Effector memory CD8-positive, alpha-beta T cell (primary cell): ENCODE data around the gene SLC9A9.

Source experiments
- ATAC-seq: fragments of 150-1000 bp; cut with Tn5 transposase; replicated peaks from 2 replicates; pipeline ENCODE4 v1.10.0; 2021; ENCODE audit warnings: mild to moderate bottlenecking, moderate library complexity
- DNase-seq, 3 experiments: peaks; one replicate each; pipeline ENCODE4 v3.0.0; 2021
- H3K27ac Mint-ChIP-seq, 2 donors: one replicate each; pipeline ENCODE4 v1.8.0; 2022; ENCODE audit warnings: mild to moderate bottlenecking in 2 of 2, mixed read lengths in 2 of 2, moderate library complexity in 2 of 2
- H3K27me3 Mint-ChIP-seq, 2 donors: one replicate each; pipeline ENCODE4 v1.8.0; 2022; ENCODE audit warnings: mixed read lengths in 2 of 2
- H3K36me3 Mint-ChIP-seq: one replicate; pipeline ENCODE4 v1.8.0; 2022; ENCODE audit warnings: mild to moderate bottlenecking, moderate library complexity, mixed read lengths; ENCODE audit not compliant: insufficient read depth
- H3K4me1 Mint-ChIP-seq, 2 donors: one replicate each; pipeline ENCODE4 v1.8.0; 2022; ENCODE audit warnings: low read depth in 2 of 2, mixed read lengths in 2 of 2
- H3K4me3 Mint-ChIP-seq, 2 donors: one replicate each; pipeline ENCODE4 v1.8.0; 2022; ENCODE audit warnings: mild to moderate bottlenecking in 2 of 2, mixed read lengths in 2 of 2, moderate library complexity in 2 of 2
- H3K9me3 Mint-ChIP-seq, 2 donors: one replicate each; pipeline ENCODE4 v1.8.0; 2022; ENCODE audit warnings: mixed read lengths in 2 of 2

The SLC9A9 gene

GRCh38 chr3:143791386-143791785 lies 56.9 kb downstream of the SLC9A9 start:
- no peaks in the 10 kb centered on the region for H3K27me3 Mint-ChIP-seq
- H3K4me3 Mint-ChIP-seq = no peak overlapping the region
- H3K27ac Mint-ChIP-seq = no peak overlapping the region
- peaks cover 3% of the 10 kb centered on the region for H3K36me3 Mint-ChIP-seq
- H3K4me1 Mint-ChIP-seq = peaks cover 0 to 3% of the 10 kb centered on the region in 2 donors
- peaks cover 0 to 7% of the 10 kb centered on the region in 2 donors for H3K9me3 Mint-ChIP-seq
- no peak for DNase-seq
- ATAC-seq = no peak

- Mint-ChIP-seq H3K9me3 (no peaks in the 10 kb centered on the region), H3K4me3 (no peak overlapping the region), H3K27ac (peak overlapping the region in 1 of 2 donors; percentile 16), H3K36me3 (no peaks in the 10 kb centered on the region), H3K27me3 (no peaks in the 10 kb centered on the region), H3K4me1 (peaks cover 1 to 5% of the 10 kb centered on the region in 2 donors)
- DNase-seq (no peak), ATAC-seq (no peak)
Measured at GRCh38 chr3:143786219-143787191, 61.8 kb downstream of the SLC9A9 start.

GRCh38 chr3:143784446-143784845 lies 63.8 kb downstream of the SLC9A9 start:
- no peak overlapping the region for H3K27ac Mint-ChIP-seq
- no peaks in the 10 kb centered on the region for H3K9me3 Mint-ChIP-seq
- H3K36me3 Mint-ChIP-seq = no peaks in the 10 kb centered on the region
- no peak for ATAC-seq
- no peak for DNase-seq
- H3K4me1 Mint-ChIP-seq = peaks cover 1 to 5% of the 10 kb centered on the region in 2 donors
- H3K4me3 Mint-ChIP-seq = no peak overlapping the region
- H3K27me3 Mint-ChIP-seq = no peaks in the 10 kb centered on the region

DNA sequence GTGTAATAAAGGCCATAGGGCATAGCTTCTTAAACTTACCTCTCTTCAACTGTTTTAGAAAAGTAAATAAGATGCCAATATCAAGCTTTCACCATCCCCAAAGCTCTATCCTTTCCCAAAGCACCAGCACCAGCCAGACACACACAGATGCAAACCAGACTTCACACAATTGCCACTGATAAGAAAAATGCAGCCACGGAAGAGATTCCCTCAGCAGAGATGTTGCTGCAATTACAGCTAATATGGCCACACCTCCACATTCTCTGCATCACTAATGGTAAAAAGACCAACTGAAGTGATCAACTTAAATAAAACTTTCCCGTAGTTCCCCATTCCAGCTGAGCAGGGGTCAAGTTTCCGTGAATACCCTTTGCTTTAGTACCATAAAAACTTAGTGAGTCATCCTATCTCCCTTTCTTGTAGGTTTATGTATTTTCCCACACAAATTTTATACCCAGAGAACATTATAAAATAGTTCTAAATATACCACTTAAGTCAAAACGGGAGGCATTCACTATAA lies 64.4 kb downstream of the SLC9A9 start:
- H3K4me3 Mint-ChIP-seq = no peak overlapping the region
- no peaks in the 10 kb centered on the region for H3K36me3 Mint-ChIP-seq
- no peak overlapping the region for H3K27ac Mint-ChIP-seq
- no peaks in the 10 kb centered on the region for H3K9me3 Mint-ChIP-seq
- ATAC-seq = no peak
- peaks cover 1 to 5% of the 10 kb centered on the region in 2 donors for H3K4me1 Mint-ChIP-seq
- DNase-seq = no peak
- H3K27me3 Mint-ChIP-seq = no peaks in the 10 kb centered on the region

GRCh38 chr3:143775459-143775858 lies 72.8 kb downstream of the SLC9A9 start:
- H3K4me1 Mint-ChIP-seq = no peaks in the 10 kb centered on the region
- no peak overlapping the region for H3K4me3 Mint-ChIP-seq
- ATAC-seq (peak; percentile 68), DNase-seq (peak in 1 of 3 experiments; percentile 1)
- H3K9me3 Mint-ChIP-seq = no peaks in the 10 kb centered on the region
- no peaks in the 10 kb centered on the region for H3K27me3 Mint-ChIP-seq
- no peaks in the 10 kb centered on the region for H3K36me3 Mint-ChIP-seq
- H3K27ac Mint-ChIP-seq = no peak overlapping the region

DNA sequence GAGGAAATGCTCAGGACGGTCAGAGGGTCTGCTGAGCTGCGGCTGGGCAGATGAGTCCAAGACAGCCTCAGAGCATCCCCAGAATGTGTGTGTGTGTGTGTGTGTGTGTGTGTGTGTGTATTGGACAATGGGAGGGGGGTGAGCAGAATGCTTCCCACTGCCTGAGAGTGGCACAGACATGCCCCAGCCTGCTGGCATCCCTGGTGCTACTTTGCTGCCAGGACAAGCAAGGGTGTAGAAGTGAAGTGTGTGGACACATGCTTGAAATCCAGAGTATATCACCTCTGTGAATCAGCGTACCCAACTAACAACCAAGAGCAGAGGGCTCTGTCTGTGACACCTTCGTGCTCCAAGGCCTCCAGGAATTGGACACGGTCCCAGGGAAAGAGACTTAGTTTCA lies 76.3 kb downstream of the SLC9A9 start:
- H3K36me3 Mint-ChIP-seq = no peaks in the 10 kb centered on the region
- DNase-seq = no peak
- H3K27ac Mint-ChIP-seq = no peak overlapping the region
- no peaks in the 10 kb centered on the region for H3K9me3 Mint-ChIP-seq
- H3K4me1 Mint-ChIP-seq = no peaks in the 10 kb centered on the region
- H3K27me3 Mint-ChIP-seq = no peaks in the 10 kb centered on the region
- no peak overlapping the region for H3K4me3 Mint-ChIP-seq
- no peak for ATAC-seq

- no peaks in the 10 kb centered on the region for H3K9me3 Mint-ChIP-seq
- no peaks in the 10 kb centered on the region for H3K36me3 Mint-ChIP-seq
- H3K4me1 Mint-ChIP-seq = no peaks in the 10 kb centered on the region
- ATAC-seq (no peak), DNase-seq (no peak)
- H3K4me3 Mint-ChIP-seq = no peak overlapping the region
- H3K27me3 Mint-ChIP-seq = no peaks in the 10 kb centered on the region
- H3K27ac Mint-ChIP-seq = no peak overlapping the region
Measured at GRCh38 chr3:143771258-143771657, 77.0 kb downstream of the SLC9A9 start.

DNA sequence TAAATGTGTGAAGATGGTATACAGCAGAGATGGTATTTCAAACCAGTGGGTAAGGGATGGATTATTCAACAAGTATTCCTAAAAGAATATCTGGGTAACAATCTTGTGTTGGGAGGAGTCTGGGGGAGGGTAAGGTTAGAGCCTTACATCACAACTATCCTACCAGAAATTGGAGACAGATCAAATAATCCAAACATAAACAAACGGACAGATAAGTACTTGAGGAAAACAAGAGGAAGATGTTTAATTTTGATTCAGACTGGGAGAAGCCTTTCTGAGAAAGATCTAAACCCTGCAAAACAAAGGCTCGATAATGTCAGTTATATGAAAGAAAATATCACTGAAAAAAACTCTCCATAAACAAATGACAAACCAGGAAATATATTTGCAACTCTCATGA lies 77.9 kb downstream of the SLC9A9 start:
- Mint-ChIP-seq H3K4me3 (no peak overlapping the region), H3K4me1 (no peaks in the 10 kb centered on the region), H3K36me3 (no peaks in the 10 kb centered on the region), H3K9me3 (no peaks in the 10 kb centered on the region), H3K27ac (no peak overlapping the region), H3K27me3 (no peaks in the 10 kb centered on the region)
- no peak for DNase-seq
- ATAC-seq = no peak

DNA sequence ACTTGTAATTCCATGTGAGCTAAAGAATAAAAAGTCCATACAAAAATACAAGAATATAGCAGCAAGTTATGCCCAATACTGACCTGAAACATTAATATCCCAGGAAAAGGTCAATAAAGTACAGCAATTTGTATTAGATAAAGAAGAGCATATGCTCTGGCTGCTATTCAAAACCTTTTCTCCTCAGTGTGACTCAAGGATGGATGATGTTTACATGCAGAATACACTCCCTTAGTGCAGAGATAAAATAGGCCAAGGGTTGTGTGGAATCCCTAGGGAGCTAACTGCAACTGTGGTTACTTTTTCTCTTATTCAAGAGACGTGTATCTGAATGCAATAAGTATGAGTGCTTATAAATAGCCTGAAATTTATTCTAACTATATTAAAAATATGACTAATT lies 78.7 kb downstream of the SLC9A9 start:
- no peak for ATAC-seq
- Mint-ChIP-seq H3K27me3 (no peaks in the 10 kb centered on the region), H3K4me3 (no peak overlapping the region), H3K36me3 (no peaks in the 10 kb centered on the region), H3K9me3 (no peaks in the 10 kb centered on the region), H3K4me1 (peaks cover 0 to 2% of the 10 kb centered on the region in 2 donors), H3K27ac (no peak overlapping the region)
- no peak for DNase-seq

DNA sequence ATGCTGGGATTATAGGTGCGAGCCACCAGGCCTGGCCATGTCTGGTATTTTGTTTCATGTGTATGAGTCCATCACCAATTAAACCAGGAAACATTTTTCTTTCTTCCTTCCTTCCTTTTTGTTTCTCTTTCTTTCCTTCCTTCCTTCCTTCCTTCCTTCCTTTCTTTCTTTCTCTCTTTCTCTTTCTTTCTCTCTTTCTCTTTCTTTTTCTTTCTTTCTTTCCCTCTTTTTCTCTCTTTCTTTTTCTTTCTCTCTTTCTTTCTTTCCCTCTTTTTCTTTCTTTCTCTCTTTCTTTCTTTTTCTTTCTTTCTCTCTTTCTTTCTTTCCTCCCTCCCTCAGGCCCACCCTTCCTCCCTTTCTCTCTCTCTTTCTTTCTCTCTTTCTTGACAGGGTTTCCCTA lies 83.4 kb downstream of the SLC9A9 start:
- H3K4me1 Mint-ChIP-seq = peaks cover 0 to 2% of the 10 kb centered on the region in 2 donors
- no peak overlapping the region for H3K27ac Mint-ChIP-seq
- no peak overlapping the region for H3K4me3 Mint-ChIP-seq
- H3K36me3 Mint-ChIP-seq = no peaks in the 10 kb centered on the region
- H3K27me3 Mint-ChIP-seq = no peaks in the 10 kb centered on the region
- DNase-seq (no peak), ATAC-seq (no peak)
- H3K9me3 Mint-ChIP-seq = no peaks in the 10 kb centered on the region

- no peak for ATAC-seq
- no peaks in the 10 kb centered on the region for H3K9me3 Mint-ChIP-seq
- DNase-seq = no peak
- peaks cover 0 to 2% of the 10 kb centered on the region in 2 donors for H3K4me1 Mint-ChIP-seq
- no peaks in the 10 kb centered on the region for H3K27me3 Mint-ChIP-seq
- H3K36me3 Mint-ChIP-seq = no peaks in the 10 kb centered on the region
- no peak overlapping the region for H3K4me3 Mint-ChIP-seq
- H3K27ac Mint-ChIP-seq = no peak overlapping the region
Measured at GRCh38 chr3:143763564-143764162, 84.6 kb downstream of the SLC9A9 start.

- no peak overlapping the region for H3K4me3 Mint-ChIP-seq
- no peak for DNase-seq
- H3K4me1 Mint-ChIP-seq = peaks cover 2 to 27% of the 10 kb centered on the region in 2 donors
- no peaks in the 10 kb centered on the region for H3K27me3 Mint-ChIP-seq
- H3K9me3 Mint-ChIP-seq = no peaks in the 10 kb centered on the region
- no peaks in the 10 kb centered on the region for H3K36me3 Mint-ChIP-seq
- no peak for ATAC-seq
- H3K27ac Mint-ChIP-seq = no peak overlapping the region
Measured at GRCh38 chr3:143757691-143758090, 90.6 kb downstream of the SLC9A9 start.

DNA sequence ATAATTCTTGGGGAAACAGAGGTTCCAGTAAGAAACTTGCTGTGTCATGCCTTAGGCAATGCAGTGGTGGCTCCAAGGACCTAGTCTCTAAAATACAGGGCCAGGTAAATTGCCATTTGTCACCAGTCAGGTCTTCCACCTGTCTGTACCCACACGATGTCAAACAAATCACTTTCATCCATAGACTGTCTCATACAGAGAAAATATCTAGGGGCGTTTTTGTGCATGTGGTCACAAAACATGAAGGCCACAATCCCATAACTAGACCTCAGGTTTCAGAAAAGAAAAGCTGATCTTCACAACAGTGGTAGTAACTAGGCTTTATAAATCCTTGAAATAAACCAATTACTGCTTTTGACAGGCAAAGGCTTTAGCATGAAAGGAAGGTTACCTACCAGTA lies 92.3 kb downstream of the SLC9A9 start:
- Mint-ChIP-seq H3K27me3 (no peaks in the 10 kb centered on the region), H3K9me3 (no peaks in the 10 kb centered on the region), H3K4me3 (no peak overlapping the region), H3K27ac (peak overlapping the region in 1 of 2 donors; percentile 57), H3K36me3 (no peaks in the 10 kb centered on the region), H3K4me1 (peaks cover 13 to 42% of the 10 kb centered on the region in 2 donors)
- no peak for ATAC-seq
- DNase-seq = no peak

GRCh38 chr3:143754090-143754489 lies 94.2 kb downstream of the SLC9A9 start:
- H3K4me1 Mint-ChIP-seq = peaks cover 13 to 42% of the 10 kb centered on the region in 2 donors
- H3K27ac Mint-ChIP-seq = peak overlapping the region in 1 of 2 donors; percentile 38
- H3K4me3 Mint-ChIP-seq = no peak overlapping the region
- ATAC-seq = no peak
- DNase-seq = no peak
- no peaks in the 10 kb centered on the region for H3K27me3 Mint-ChIP-seq
- H3K9me3 Mint-ChIP-seq = no peaks in the 10 kb centered on the region
- no peaks in the 10 kb centered on the region for H3K36me3 Mint-ChIP-seq
